HL-60 (cell line): ENCODE data around the gene CHADL.

Experiments
- CTCF ChIP-seq: IDR thresholded peaks from one replicate; pipeline ENCODE4 v1.5.1; 2011; ENCODE audit warnings: low read length, control low read depth, inconsistent platforms; ENCODE audit not compliant: insufficient read depth
- POLR2AphosphoS5 ChIP-seq: IDR thresholded peaks from 2 replicates; pipeline ENCODE4 v1.6.1; 2012; ENCODE audit warnings: low read depth
- REST ChIP-seq: IDR thresholded peaks from 2 replicates; pipeline ENCODE4 v1.6.1; 2012; ENCODE audit warnings: low read depth; ENCODE audit not compliant: insufficient replicate concordance
- SPI1 ChIP-seq: IDR thresholded peaks from 2 replicates; pipeline ENCODE4 v1.6.1; 2012; ENCODE audit warnings: low read depth, mild to moderate bottlenecking, borderline replicate concordance

- no peak for TF ChIP-seq CTCF
- TF ChIP-seq POLR2AphosphoS5: no peak
- TF ChIP-seq REST: no peak
- TF ChIP-seq SPI1: no peak
These were observed 10.3 kb downstream of the CHADL start for GRCh38 chr22:41230401-41230785.
